ENCODE results near the gene MAGI1.

The MAGI1 gene

DNA sequence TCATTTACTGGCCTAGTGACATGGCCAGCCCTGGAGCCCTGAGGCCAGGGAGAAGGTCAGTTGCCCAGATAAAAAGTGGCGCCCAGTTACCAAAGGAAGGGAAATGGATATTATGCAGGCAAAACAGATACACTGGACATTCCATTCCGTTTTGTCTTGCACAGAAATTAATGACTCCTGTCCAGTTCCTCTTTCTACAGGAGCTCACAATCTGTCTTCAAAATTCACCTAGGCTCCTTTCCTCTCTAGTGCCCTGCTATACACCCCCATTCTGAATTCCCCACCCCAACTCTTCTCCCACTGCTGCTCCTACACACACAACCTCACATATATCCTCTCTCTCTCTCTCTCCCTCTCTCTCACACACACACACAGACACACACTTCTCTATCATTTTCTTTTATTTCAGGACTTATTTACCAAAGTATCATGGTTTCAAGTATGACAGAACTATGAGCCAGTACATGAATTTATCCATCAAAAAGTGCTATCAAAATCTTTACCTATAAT, 229.0 kb downstream of the MAGI1 start:
- Histone ChIP-seq H2AK5ac (ENCODE audit: low read length) (no peak overlapping the region), H3K36me3 (ENCODE audit: control insufficient read depth, insufficient read depth, low read length) (no peaks in the 10 kb centered on the region), H2BK5ac (ENCODE audit: low read length) (no peak overlapping the region), H2BK120ac (ENCODE audit: low read depth, low read length) (no peak overlapping the region), H4K5ac (ENCODE audit: low read length) (no peak overlapping the region), H3K23ac (ENCODE audit: low read length) (no peak overlapping the region), H3K27me3 (ENCODE audit: insufficient read depth, low read length, poor library complexity) (no peaks in the 10 kb centered on the region), H3K4me1 (ENCODE audit: control insufficient read depth, low read depth, low read length) (no peaks in the 10 kb centered on the region), H3K4ac (ENCODE audit: low read depth, low read length) (no peak overlapping the region), H3K27ac (ENCODE audit: low read depth, low read length) (no peak overlapping the region), H4K8ac (ENCODE audit: low read depth, low read length) (no peak overlapping the region), H3K79me1 (ENCODE audit: low read length) (peaks cover 4% of the 10 kb centered on the region), H3K4me2 (ENCODE audit: low read length) (no peak overlapping the region), H2BK15ac (replicated peaks; ENCODE audit: low read depth) (no peak overlapping the region), H3K4me3 (ENCODE audit: low read length) (no peak overlapping the region), H3K9ac (ENCODE audit: low read length) (no peak overlapping the region), H3K18ac (ENCODE audit: low read length) (peak overlapping the region; percentile 90), H3K79me2 (ENCODE audit: control insufficient read depth, insufficient read depth, low read length) (no peaks in the 10 kb centered on the region), H3K56ac (ENCODE audit: low read length) (no peak overlapping the region)
- no peak for DNase-seq
- WGBS (ENCODE audit: extremely low coverage, insufficient coverage, low lambda C conversion rate): no CpG with 5 or more reads among the region's 2 CpGs

DNA sequence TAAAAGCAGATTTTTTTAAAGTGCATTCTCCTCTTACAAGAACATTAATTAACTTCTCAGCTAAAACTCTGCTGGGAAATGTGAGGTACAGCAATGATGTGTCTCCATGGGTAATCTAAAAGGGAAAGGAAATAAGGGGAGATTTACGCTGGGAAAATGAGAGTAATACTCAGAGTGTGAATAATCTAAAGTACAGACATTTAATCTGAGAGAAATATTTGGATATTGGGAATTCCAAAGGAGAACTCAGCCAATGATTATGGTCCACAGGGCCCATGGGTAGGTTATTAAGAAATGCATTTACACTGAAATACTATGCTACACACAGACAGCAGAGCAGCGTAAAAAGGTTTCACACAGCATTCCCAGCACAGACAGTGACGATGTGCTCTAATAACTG, 229.9 kb downstream of the MAGI1 start:
- no CpG with 5 or more reads among the region's 3 CpGs for WGBS (ENCODE audit: extremely low coverage, insufficient coverage, low lambda C conversion rate)
- H3K27ac ChIP-seq (ENCODE audit: low read depth, low read length): no peak overlapping the region
- H2AK5ac ChIP-seq (ENCODE audit: low read length): no peak overlapping the region

DNA sequence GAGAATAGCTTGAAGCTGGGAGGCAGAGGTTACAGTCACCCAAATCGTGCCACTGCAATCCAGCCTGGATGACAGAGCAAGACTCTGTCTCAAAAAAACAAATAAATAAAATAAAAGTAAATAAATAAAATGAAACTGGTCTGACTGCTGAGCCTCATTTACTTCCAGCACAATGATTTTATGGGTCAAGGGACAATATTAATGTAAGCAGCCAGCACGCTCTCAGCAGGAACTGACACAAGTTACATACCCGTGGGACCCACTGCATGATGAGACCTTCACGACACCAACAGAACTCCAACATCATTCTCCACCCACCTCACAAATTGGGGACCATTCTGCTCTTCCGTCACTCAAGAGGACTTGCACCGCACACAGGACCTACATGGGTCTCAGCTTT, 230.3 kb downstream of the MAGI1 start:
- Histone ChIP-seq H3K79me2 (ENCODE audit: control insufficient read depth, insufficient read depth, low read length) (peaks cover 1% of the 10 kb centered on the region), H2BK5ac (ENCODE audit: low read length) (no peak overlapping the region), H2BK120ac (ENCODE audit: low read depth, low read length) (no peak overlapping the region), H3K18ac (ENCODE audit: low read length) (no peak overlapping the region), H2AK5ac (ENCODE audit: low read length) (no peak overlapping the region), H3K23ac (ENCODE audit: low read length) (no peak overlapping the region), H3K36me3 (ENCODE audit: control insufficient read depth, insufficient read depth, low read length) (no peaks in the 10 kb centered on the region), H4K8ac (ENCODE audit: low read depth, low read length) (no peak overlapping the region), H3K27me3 (ENCODE audit: insufficient read depth, low read length, poor library complexity) (no peaks in the 10 kb centered on the region), H3K27ac (ENCODE audit: low read depth, low read length) (no peak overlapping the region), H3K56ac (ENCODE audit: low read length) (no peak overlapping the region), H4K5ac (ENCODE audit: low read length) (no peak overlapping the region), H3K9ac (ENCODE audit: low read length) (no peak overlapping the region), H3K4ac (ENCODE audit: low read depth, low read length) (no peak overlapping the region), H3K4me2 (ENCODE audit: low read length) (no peak overlapping the region), H3K4me1 (ENCODE audit: control insufficient read depth, low read depth, low read length) (no peaks in the 10 kb centered on the region), H2BK15ac (replicated peaks; ENCODE audit: low read depth) (no peak overlapping the region), H3K79me1 (ENCODE audit: low read length) (peaks cover 4% of the 10 kb centered on the region), H3K4me3 (ENCODE audit: low read length) (no peak overlapping the region)
- DNase-seq: no peak
- no CpG with 5 or more reads among the region's 6 CpGs for WGBS (ENCODE audit: extremely low coverage, insufficient coverage, low lambda C conversion rate)

More for the DNA sequence above, 229.9 kb downstream of the MAGI1 start:
- H3K9ac ChIP-seq (ENCODE audit: low read length): no peak overlapping the region
- H3K79me2 ChIP-seq (ENCODE audit: control insufficient read depth, insufficient read depth, low read length): peaks cover 1% of the 10 kb centered on the region
- H3K27me3 ChIP-seq (ENCODE audit: insufficient read depth, low read length, poor library complexity): no peaks in the 10 kb centered on the region
- no peaks in the 10 kb centered on the region for H3K36me3 ChIP-seq (ENCODE audit: control insufficient read depth, insufficient read depth, low read length)
- no peak overlapping the region for H4K5ac ChIP-seq (ENCODE audit: low read length)
- H3K4ac ChIP-seq (ENCODE audit: low read depth, low read length): peak overlapping the region; percentile 20
- no peak overlapping the region for H2BK5ac ChIP-seq (ENCODE audit: low read length)
- H3K4me2 ChIP-seq (ENCODE audit: low read length): no peak overlapping the region
- H3K23ac ChIP-seq (ENCODE audit: low read length): no peak overlapping the region
- no peak overlapping the region for H3K56ac ChIP-seq (ENCODE audit: low read length)
- H2BK15ac ChIP-seq (replicated peaks; ENCODE audit: low read depth): no peak overlapping the region
- no peak overlapping the region for H4K8ac ChIP-seq (ENCODE audit: low read depth, low read length)
- H3K18ac ChIP-seq (ENCODE audit: low read length): no peak overlapping the region
- H2BK120ac ChIP-seq (ENCODE audit: low read depth, low read length): no peak overlapping the region
- DNase-seq: no peak
- no peaks in the 10 kb centered on the region for H3K4me1 ChIP-seq (ENCODE audit: control insufficient read depth, low read depth, low read length)
- no peak overlapping the region for H3K4me3 ChIP-seq (ENCODE audit: low read length)
- H3K79me1 ChIP-seq (ENCODE audit: low read length): peaks cover 4% of the 10 kb centered on the region

DNA sequence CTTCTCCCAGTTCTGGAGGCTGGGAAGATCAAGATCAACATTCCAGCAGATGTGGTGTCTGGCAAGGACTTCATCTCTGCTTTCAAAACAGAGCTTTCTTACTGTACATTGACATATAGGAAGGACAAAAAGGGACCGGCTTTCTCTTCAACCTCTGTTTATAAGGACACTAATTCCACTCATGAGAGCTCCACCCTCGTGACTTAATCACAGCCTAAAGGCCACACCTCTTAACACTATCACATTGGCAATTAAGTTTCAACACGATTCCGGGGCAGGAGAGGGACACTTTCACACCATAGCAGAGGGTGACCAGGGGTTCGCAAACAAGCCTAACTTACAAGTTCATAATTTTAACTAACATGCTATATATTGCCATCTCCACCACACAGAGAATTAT, 231.5 kb downstream of the MAGI1 start:
- WGBS (ENCODE audit: extremely low coverage, insufficient coverage, low lambda C conversion rate): no CpG with 5 or more reads among the region's 5 CpGs
- H2AK5ac ChIP-seq (ENCODE audit: low read length): no peak overlapping the region
- H3K79me2 ChIP-seq (ENCODE audit: control insufficient read depth, insufficient read depth, low read length): peaks cover 1% of the 10 kb centered on the region
- no peaks in the 10 kb centered on the region for H3K36me3 ChIP-seq (ENCODE audit: control insufficient read depth, insufficient read depth, low read length)
- no peak overlapping the region for H3K4ac ChIP-seq (ENCODE audit: low read depth, low read length)
- H2BK120ac ChIP-seq (ENCODE audit: low read depth, low read length): no peak overlapping the region
- no peak overlapping the region for H2BK15ac ChIP-seq (replicated peaks; ENCODE audit: low read depth)
- H2BK5ac ChIP-seq (ENCODE audit: low read length): no peak overlapping the region
- no peak overlapping the region for H3K4me2 ChIP-seq (ENCODE audit: low read length)
- H3K9ac ChIP-seq (ENCODE audit: low read length): no peak overlapping the region
- no peak overlapping the region for H3K23ac ChIP-seq (ENCODE audit: low read length)
- DNase-seq: no peak
- peaks cover 2% of the 10 kb centered on the region for H3K79me1 ChIP-seq (ENCODE audit: low read length)
- no peak overlapping the region for H4K8ac ChIP-seq (ENCODE audit: low read depth, low read length)
- H4K5ac ChIP-seq (ENCODE audit: low read length): no peak overlapping the region
- H3K56ac ChIP-seq (ENCODE audit: low read length): no peak overlapping the region
- no peaks in the 10 kb centered on the region for H3K4me1 ChIP-seq (ENCODE audit: control insufficient read depth, low read depth, low read length)
- no peak overlapping the region for H3K18ac ChIP-seq (ENCODE audit: low read length)
- H3K4me3 ChIP-seq (ENCODE audit: low read length): no peak overlapping the region
- H3K27me3 ChIP-seq (ENCODE audit: insufficient read depth, low read length, poor library complexity): no peaks in the 10 kb centered on the region
- H3K27ac ChIP-seq (ENCODE audit: low read depth, low read length): no peak overlapping the region

DNA sequence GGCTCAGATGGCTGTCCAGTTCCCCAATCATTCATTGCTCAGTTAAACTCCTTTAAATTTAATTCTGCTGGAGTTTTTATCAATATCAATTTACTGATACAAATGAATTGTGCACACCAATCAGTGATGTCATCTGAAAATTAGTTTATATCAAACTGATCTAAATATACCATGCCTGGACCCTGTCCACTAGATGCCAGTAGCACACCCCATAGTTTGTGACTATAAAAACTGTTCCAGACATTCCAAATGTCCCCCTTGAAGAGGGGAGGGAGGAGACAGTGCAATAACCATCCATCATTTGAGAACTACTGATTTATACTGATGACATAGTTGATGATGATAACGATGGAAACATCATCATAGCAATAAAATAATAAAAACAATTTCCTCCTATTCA, 232.1 kb downstream of the MAGI1 start:
- Histone ChIP-seq H2BK5ac (ENCODE audit: low read length) (no peak overlapping the region), H3K9ac (ENCODE audit: low read length) (no peak overlapping the region), H3K4me2 (ENCODE audit: low read length) (no peak overlapping the region), H2BK120ac (ENCODE audit: low read depth, low read length) (no peak overlapping the region), H3K4me1 (ENCODE audit: control insufficient read depth, low read depth, low read length) (no peaks in the 10 kb centered on the region), H3K23ac (ENCODE audit: low read length) (no peak overlapping the region), H3K79me1 (ENCODE audit: low read length) (peaks cover 2% of the 10 kb centered on the region), H4K8ac (ENCODE audit: low read depth, low read length) (no peak overlapping the region), H2AK5ac (ENCODE audit: low read length) (no peak overlapping the region), H3K18ac (ENCODE audit: low read length) (no peak overlapping the region), H3K56ac (ENCODE audit: low read length) (no peak overlapping the region), H3K27me3 (ENCODE audit: insufficient read depth, low read length, poor library complexity) (no peaks in the 10 kb centered on the region), H2BK15ac (replicated peaks; ENCODE audit: low read depth) (no peak overlapping the region), H3K4ac (ENCODE audit: low read depth, low read length) (no peak overlapping the region), H3K4me3 (ENCODE audit: low read length) (no peak overlapping the region), H3K27ac (ENCODE audit: low read depth, low read length) (no peak overlapping the region), H3K36me3 (ENCODE audit: control insufficient read depth, insufficient read depth, low read length) (no peaks in the 10 kb centered on the region), H3K79me2 (ENCODE audit: control insufficient read depth, insufficient read depth, low read length) (peaks cover 3% of the 10 kb centered on the region), H4K5ac (ENCODE audit: low read length) (no peak overlapping the region)
- no CpG with 5 or more reads among the region's 1 CpG for WGBS (ENCODE audit: extremely low coverage, insufficient coverage, low lambda C conversion rate)
- DNase-seq: no peak

DNA sequence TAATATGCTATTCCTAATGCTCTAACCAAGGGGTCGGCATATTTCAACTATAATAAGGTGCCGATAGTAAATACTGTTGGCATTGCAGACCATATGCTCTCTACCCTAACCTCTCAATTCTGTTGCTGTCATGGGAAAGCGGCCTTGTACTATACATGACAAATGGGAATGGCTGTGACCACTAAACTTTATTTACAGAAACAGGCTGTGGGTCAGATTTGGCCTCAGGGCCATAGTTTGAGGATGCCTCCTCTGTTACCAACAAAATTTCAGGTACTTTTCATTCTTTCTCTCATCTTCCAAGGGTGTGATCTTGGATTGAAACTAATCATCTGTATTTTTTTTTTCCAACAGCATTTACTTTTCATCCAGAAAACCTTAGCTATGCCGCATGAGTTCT, 242.0 kb downstream of the MAGI1 start:
- Histone ChIP-seq H2BK5ac (ENCODE audit: low read length) (no peak overlapping the region), H3K56ac (ENCODE audit: low read length) (no peak overlapping the region), H4K8ac (ENCODE audit: low read depth, low read length) (no peak overlapping the region), H3K4ac (ENCODE audit: low read depth, low read length) (no peak overlapping the region), H2AK5ac (ENCODE audit: low read length) (no peak overlapping the region), H4K5ac (ENCODE audit: low read length) (no peak overlapping the region), H2BK15ac (replicated peaks; ENCODE audit: low read depth) (no peak overlapping the region), H3K79me2 (ENCODE audit: control insufficient read depth, insufficient read depth, low read length) (peaks cover 2% of the 10 kb centered on the region), H3K9ac (ENCODE audit: low read length) (no peak overlapping the region), H3K27ac (ENCODE audit: low read depth, low read length) (no peak overlapping the region), H3K23ac (ENCODE audit: low read length) (no peak overlapping the region), H3K4me2 (ENCODE audit: low read length) (no peak overlapping the region), H3K18ac (ENCODE audit: low read length) (no peak overlapping the region), H3K79me1 (ENCODE audit: low read length) (no peaks in the 10 kb centered on the region), H3K4me1 (ENCODE audit: control insufficient read depth, low read depth, low read length) (no peaks in the 10 kb centered on the region), H2BK120ac (ENCODE audit: low read depth, low read length) (no peak overlapping the region), H3K4me3 (ENCODE audit: low read length) (no peak overlapping the region), H3K36me3 (ENCODE audit: control insufficient read depth, insufficient read depth, low read length) (no peaks in the 10 kb centered on the region), H3K27me3 (ENCODE audit: insufficient read depth, low read length, poor library complexity) (no peaks in the 10 kb centered on the region)
- no CpG with 5 or more reads among the region's 4 CpGs for WGBS (ENCODE audit: extremely low coverage, insufficient coverage, low lambda C conversion rate)
- DNase-seq: no peak

Measured in mesendoderm (in vitro differentiated cells).